GM18868 (cell line): ENCODE data around the gene OR10V1.
A peak's percentile ranks its signal among the peaks of the same experiment; 100 is the strongest.
"Not testable (repeated sequence)": the region's sequence is repeated elsewhere in the genome, so short reads cannot be mapped to it uniquely, and the experiment has no call there.

Experiments
- ATAC-seq: cut with Tn5 transposase; IDR thresholded peaks from one replicate; pipeline ENCODE4 v1.9.1; 2021; ENCODE audit warnings: mild to moderate bottlenecking, moderate library complexity; ENCODE audit not compliant: unreplicated experiment

The OR10V1 gene

DNA sequence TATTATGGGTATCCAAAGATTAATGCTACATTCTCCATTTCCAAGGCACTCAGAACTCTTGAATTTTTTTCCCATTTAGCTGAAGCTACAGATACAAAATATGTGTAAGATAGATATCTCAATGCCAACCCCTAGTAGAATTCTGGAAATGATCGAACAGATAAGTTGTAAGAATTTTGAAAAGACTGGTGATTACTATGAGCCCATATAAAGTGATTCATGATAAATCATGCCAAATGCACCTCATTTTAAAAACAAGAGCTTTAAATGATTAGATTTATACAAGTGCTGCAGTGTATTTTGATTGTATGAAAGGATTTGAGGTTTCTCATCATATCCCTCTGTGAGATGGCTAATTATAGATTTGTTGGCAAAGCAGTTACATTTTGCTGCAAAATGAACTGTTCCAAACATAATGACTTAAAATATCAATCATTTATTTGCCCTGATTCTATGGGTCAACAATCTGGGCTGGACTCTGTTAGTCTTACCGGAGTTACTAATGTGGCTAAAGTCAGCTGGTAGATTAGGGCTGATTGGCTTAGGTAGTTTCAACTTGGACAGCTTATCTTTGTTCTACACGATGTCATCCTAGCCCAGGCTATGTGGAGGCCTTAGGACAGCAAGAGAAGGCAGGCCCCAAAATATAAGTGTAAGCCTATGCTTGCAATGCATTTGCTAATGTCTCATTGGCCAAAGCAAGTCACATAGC is 3.4 kb downstream of the OR10V1 start:
- no peak for ATAC-seq

DNA sequence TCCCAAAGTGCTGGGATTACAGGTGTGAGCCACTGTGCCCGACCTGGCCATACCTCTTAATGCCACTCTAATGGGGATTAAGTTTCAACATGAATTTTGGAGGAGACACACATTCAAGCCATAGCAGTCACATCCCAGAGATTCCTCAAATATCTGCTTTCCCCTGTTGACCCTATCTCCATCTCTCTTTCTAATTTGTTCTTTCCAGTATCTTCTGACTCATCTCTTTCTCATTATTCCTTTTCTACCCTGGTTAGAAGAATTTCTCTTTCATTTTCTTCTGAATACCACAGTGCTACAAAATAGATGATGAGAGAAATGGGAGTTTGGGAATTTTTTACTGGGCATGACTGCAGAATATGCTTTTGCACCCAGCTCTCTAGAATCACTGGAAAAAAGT is 5.1 kb downstream of the OR10V1 start:
- no peak for ATAC-seq

GRCh38 chr11:59707371-59707770 is 6.3 kb downstream of the OR10V1 start:
- no peak for ATAC-seq

- ATAC-seq = no peak
Observed at GRCh38 chr11:59706518-59707285, 6.9 kb downstream of the OR10V1 start.

DNA sequence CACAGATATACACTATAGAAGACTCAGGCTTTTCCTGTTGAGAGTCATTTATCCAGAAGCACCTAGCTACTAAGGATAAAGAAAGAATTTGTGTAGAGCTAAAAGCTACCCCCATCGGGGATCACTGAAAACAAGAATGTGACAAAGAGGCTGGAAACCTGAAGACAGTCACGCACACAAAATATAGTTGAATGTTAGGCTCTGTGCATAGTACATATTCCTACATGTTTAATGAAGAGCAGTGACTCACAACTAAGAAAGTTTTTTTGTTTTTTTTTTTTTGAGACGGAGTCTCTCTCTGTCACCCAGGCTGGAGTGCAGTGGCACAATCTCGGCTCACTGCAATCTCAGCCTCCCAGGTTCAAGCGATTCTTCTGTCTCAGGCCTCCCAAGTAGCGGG is 8.4 kb downstream of the OR10V1 start:
- no peak for ATAC-seq

- ATAC-seq = not testable (repeated sequence)
Observed at GRCh38 chr11:59703515-59703914, 10.1 kb downstream of the OR10V1 start.

DNA sequence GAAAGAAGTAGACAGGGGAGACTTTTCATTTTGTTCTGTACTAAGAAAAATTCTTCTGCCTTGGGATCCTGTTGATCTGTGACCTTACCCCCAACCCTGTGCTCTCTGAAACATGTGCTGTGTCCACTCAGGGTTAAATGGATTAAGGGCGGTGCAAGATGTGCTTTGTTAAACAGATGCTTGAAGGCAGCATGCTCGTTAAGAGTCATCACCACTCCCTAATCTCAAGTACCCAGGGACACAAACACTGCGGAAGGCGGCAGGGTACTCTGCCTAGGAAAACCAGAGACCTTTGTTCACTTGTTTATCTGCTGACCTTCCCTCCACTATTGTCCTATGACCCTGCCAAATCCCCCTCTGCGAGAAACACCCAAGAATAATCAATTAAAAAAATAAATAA is 13.5 kb downstream of the OR10V1 start:
- not testable (repeated sequence) for ATAC-seq

DNA sequence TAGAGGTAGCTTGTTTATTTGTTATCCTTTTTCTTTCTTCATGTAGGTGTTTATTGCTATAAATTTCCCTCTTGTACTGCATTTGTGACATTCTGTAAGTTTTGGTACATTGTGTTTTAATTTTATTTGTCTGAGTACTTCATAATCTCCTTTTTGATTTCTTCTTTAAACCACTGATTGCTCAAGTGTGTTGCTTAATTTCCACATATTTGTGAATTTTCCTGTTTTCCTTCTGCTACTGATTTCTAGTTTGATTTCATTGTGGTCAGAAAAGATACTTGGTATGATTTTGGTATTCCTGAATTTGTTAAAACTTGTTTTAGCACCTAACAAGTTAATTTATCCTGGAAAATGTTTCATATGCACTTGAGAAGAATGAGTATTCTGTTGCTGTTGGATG is 15.1 kb downstream of the OR10V1 start:
- no peak for ATAC-seq

DNA sequence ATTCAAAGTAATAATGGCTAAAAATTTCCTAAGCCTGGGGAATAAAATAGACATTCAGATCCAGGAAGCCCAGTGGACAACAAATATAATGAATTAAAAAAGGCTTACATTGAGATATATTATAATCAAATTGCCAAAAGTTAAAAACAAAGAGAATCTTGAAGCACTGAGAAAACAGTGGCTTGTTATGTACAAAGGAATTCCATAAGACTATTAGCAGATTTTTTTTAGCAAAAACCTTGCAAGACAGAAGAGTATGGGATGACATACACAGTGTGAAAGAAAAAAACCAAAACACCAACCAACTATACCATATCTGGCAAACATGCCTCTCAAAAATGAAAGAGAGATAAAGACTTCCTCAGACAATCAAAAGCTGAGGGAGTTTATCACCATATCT is 20.7 kb downstream of the OR10V1 start:
- no peak for ATAC-seq

- ATAC-seq = no peak
Observed at GRCh38 chr11:59691156-59691555, 22.5 kb downstream of the OR10V1 start.

- ATAC-seq = no peak
Observed at GRCh38 chr11:59689015-59689414, 24.6 kb downstream of the OR10V1 start.

DNA sequence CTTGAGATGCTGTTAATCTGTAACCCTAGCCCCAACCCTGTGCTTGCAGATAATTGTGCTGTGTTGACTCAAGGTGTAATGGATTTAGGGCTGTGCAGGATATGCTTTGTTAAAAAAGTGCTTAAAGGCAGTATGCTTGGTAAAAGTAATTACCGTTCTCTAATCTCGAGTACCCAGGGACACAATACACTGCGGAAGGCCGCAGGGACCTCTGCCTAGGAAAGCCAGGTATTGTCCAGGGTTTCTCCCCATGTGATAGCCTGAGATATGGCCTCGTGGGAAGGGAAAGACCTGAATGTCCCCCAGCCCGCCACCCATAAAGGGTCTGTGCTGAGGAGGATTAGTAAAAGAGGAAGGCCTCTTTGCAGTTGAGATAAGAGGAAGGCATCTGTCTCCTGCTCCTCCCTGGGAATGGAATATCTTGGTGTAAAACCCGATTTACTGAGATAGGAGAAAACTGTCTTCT is 32.4 kb downstream of the OR10V1 start:
- not testable (repeated sequence) for ATAC-seq

DNA sequence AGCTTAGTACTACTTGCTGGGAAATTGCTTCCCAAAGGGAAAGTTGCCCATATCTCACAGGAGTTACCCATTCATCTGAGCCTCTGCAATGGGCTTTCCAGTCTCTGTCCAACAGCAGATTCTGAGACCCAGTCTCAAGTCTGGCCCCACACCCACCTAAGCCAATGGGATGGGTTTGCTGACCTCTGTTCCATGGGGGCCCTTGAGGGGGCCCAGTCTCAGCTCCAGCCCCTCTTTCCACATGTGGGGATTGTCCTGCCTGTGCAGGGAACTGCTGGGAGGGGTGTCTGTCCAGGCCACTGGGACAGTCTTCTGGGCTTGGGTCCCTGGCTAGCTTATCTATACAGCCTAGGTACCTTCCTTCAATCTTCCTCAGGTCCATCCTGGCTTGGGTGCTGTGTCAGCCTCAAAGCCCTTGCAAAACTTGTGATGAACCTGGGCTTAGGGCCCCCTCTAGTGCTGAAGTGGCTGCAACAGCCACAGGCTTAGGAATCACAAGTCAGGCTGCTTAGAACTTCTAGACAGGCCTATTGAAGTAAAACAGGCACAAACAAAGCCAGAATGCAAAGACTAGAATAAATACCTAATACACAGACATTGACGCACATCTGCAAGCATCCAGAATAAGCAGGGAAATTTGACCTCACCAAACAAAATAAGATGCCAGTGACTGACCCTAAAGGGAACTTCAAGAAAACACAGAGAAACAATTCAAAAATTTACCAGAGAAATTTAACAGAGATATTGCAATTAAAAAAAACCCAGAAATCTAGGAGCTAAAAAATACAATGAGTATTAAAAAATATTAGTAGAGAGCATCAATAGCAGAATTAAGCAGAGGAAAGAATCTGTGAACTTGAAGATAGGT is 33.1 kb downstream of the OR10V1 start:
- peak; percentile 99 for ATAC-seq

GRCh38 chr11:59679347-59679746 is 34.3 kb downstream of the OR10V1 start:
- ATAC-seq = no peak

GRCh38 chr11:59678813-59679165 is 34.9 kb downstream of the OR10V1 start:
- ATAC-seq = no peak

GRCh38 chr11:59678118-59678812 is 35.4 kb downstream of the OR10V1 start:
- no peak for ATAC-seq

DNA sequence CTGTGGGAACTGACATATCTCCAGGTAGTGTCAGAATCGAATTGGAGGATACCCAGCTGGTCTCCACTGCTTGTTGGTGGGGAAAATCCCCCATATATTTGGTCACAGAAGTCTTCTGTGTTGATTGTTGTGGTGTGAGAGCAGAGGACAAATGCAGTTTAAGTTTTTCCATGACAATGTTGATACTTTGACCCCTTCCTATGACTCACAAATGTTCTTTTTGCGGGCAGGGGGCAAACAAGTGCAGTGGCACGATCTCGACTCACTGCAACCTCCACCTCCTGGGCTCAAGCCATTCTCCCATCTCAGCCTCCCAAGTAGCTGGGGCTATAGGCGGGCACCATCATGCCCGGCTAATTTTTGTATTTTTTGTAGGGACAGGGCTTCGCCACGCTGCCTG is 37.4 kb downstream of the OR10V1 start:
- no peak for ATAC-seq

GRCh38 chr11:59674291-59674690 is 39.4 kb downstream of the OR10V1 start:
- ATAC-seq = no peak

GRCh38 chr11:59673291-59673690 is 40.4 kb downstream of the OR10V1 start:
- no peak for ATAC-seq

DNA sequence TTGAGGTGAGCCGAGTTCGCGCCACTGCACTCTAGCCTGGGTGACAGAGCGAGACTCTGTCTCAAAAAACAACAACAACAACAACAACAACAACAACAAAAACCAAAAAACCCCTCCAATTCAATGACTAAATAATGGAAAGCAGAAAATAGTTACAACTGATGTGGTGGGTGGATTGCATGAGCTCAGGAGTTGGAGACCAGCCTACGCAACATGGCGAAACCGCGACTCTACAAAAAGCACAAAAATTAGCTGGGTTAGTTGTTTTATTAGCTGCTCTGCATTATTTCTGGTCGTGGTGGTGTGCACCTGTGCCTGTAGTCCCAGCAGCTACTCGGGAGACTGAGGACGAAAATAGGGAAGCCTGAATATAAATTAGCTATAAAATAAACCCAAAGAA is 42.2 kb downstream of the OR10V1 start:
- no peak for ATAC-seq

DNA sequence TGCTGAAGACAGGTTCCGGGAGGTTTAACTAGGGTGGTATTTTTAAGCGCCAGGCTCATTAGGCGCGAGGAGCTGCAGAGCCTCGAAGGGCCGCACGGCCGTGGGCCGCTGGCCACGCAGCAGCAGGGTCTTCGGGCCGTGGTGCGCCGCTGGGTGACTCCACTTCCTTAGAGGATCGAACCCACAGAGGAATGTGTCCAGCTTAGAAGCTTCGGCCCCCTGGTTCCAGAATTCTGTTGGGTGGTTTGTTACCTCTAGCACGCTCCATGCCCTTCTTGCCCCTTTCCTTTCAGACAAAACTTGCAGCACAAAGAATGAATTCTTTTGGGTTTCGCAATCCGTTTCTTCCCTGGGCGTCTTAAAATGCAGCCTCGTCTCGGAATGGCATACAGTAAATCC is 44.0 kb downstream of the OR10V1 start:
- ATAC-seq = no peak
